ENCODE data around the gene MCAM. TPM values are rescaled to one million over a fixed set of nuclear protein-coding genes. Genes with fewer than 3 reads are reported as not detected.

MCAM gene
- total and polyA plus RNA-seq, 10 of the 15 experiments (the other 5 are each of a cell fraction or from before 2014, with no cell fraction given): 3.1 to 19.7 (median 9.3) TPM

DNA sequence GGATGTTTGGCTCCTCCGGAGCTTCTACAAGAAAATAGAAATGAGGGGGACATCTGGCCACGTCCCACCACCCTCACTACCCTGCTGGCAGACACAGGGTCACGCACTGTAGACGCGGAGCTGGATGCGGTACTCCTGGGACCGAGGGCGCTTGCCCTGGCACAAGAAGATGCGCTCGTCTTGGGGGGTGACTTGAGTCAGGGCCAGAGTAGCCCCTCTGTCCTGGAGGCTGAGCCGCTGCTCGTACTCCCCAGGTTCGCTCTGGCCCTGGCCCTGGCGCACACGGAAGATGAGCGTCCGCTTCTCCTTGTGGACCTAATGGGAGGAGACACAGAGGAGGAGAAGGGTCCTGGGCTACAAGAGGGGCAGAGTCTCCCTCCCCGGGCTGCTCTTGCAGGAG lies 2.2 kb downstream of the MCAM start:
- H3K36me3 ChIP-seq (ENCODE audit: control insufficient read depth in 2 of 2, insufficient read depth in 2 of 2, low read length in 1 of 2): peaks cover 0 to 8% of the 10 kb centered on the region in 2 experiments; a peak in 1 of 4 replicates
- POLR2A ChIA-PET: no interaction called here
- no peaks in the 10 kb centered on the region for H4K20me1 ChIP-seq (ENCODE audit: control insufficient read depth, insufficient read depth)
- no peaks in the 10 kb centered on the region for H3K79me2 ChIP-seq (ENCODE audit: control insufficient read depth, insufficient read depth, low read length)
- H3K4me2 ChIP-seq (ENCODE audit: control insufficient read depth, insufficient read depth): no peak overlapping the region; the same call in 1 of the 2 replicates
- CTCF ChIA-PET: interaction anchor here (1.2 to 2.8 kb wide), 3 partner anchors 9 to 24 kb away, joined by 4 to 11 read pairs (median 8); no protein-coding TSS in a partner anchor
- no peak overlapping the region for H3K9ac ChIP-seq (ENCODE audit: control insufficient read depth, insufficient read depth, low read length)
- no peak overlapping the region for H3K27ac ChIP-seq (ENCODE audit: control insufficient read depth, insufficient read depth)
- WGBS (ENCODE audit: insufficient coverage, insufficient replicate concordance, low lambda C conversion rate, missing lambda C conversion rate): 86% methylated on average over 18 of the region's 18 CpGs
- intact Hi-C loops (cut with micrococcal nuclease; ENCODE audit: unreplicated experiment): no loop called here
- RAD21 ChIA-PET (ENCODE audit: unreplicated experiment): interaction anchor here (0.6 to 2.1 kb wide), 5 partner anchors 8 to 146 kb away, joined by 3 to 4 read pairs (median 3); no protein-coding TSS in a partner anchor
- no peak overlapping the region for H2AFZ ChIP-seq (ENCODE audit: control insufficient read depth, low read depth, low read length)
- peaks cover 31% of the 10 kb centered on the region for H3K4me1 ChIP-seq (ENCODE audit: control insufficient read depth, insufficient read depth, low read length)
- in situ Hi-C loops (cut with MboI): no loop called here
- H3K9me3 ChIP-seq (replicated peaks; ENCODE audit: control insufficient read depth, insufficient read depth, low read length): no peaks in the 10 kb centered on the region
- H3K4me3 ChIP-seq: no peak overlapping the region
- no peak for DNase-seq (ENCODE audit: low read depth, low spot score)
- BruUV-seq (replicated peaks): no TSS peak
- FAIRE-seq: no peak
- H3K27me3 ChIP-seq (replicated peaks in 1 of 2; ENCODE audit: control insufficient read depth in 2 of 2, insufficient read depth in 2 of 2, low read length in 1 of 2): peaks cover 1 to 15% of the 10 kb centered on the region in 2 experiments; a peak in 3 of 4 replicates
- ATAC-seq: no peak
- SMC1A ChIA-PET (ENCODE audit: uncharacterized antibody, unreplicated experiment): interaction anchor here (0.5 to 1.6 kb wide), 4 partner anchors 8 to 51 kb away, joined by 3 read pairs; no protein-coding TSS in a partner anchor
- TF ChIP-seq RBBP5 (conservative IDR thresholded peaks at IDR 0.05) (no peak), POU2F2 (IDR thresholded peaks at IDR 0.05; ENCODE audit: borderline replicate concordance, low read depth, low read length) (no peak), NR2C1 (IDR thresholded peaks at IDR 0.05) (no peak), ZNF592 (IDR thresholded peaks at IDR 0.05) (no peak), ZNF207 (IDR thresholded peaks at IDR 0.05; ENCODE audit: borderline replicate concordance) (no peak), CHD2 (IDR thresholded peaks at IDR 0.05; ENCODE audit: borderline replicate concordance, low read depth, low read length) (no peak), ATF7 (IDR thresholded peaks at IDR 0.05; ENCODE audit: low read depth) (no peak), SIN3A (IDR thresholded peaks at IDR 0.05; ENCODE audit: low read depth, low read length) (no peak), TARDBP (IDR thresholded peaks at IDR 0.05; ENCODE audit: borderline replicate concordance) (no peak), SREBF2 (IDR thresholded peaks at IDR 0.05; ENCODE audit: low read length) (no peak), RELA (IDR thresholded peaks at IDR 0.05; ENCODE audit: borderline replicate concordance, partially characterized antibody) (no peak)
- TF ChIP-seq, protein P1, sequence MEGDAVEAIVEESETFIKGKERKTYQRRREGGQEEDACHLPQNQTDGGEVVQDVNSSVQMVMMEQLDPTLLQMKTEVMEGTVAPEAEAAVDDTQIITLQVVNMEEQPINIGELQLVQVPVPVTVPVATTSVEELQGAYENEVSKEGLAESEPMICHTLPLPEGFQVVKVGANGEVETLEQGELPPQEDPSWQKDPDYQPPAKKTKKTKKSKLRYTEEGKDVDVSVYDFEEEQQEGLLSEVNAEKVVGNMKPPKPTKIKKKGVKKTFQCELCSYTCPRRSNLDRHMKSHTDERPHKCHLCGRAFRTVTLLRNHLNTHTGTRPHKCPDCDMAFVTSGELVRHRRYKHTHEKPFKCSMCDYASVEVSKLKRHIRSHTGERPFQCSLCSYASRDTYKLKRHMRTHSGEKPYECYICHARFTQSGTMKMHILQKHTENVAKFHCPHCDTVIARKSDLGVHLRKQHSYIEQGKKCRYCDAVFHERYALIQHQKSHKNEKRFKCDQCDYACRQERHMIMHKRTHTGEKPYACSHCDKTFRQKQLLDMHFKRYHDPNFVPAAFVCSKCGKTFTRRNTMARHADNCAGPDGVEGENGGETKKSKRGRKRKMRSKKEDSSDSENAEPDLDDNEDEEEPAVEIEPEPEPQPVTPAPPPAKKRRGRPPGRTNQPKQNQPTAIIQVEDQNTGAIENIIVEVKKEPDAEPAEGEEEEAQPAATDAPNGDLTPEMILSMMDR (IDR thresholded peaks at IDR 0.05 in 2 of 3, conservative IDR thresholded peaks at IDR 0.05 in 1 of 3; ENCODE audit: control insufficient read depth in 2 of 3, extremely low read depth in 1 of 3, insufficient read depth in 1 of 3, low read depth in 3 of 3, low read length in 3 of 3): no peak
- TF ChIP-seq, protein P2, sequence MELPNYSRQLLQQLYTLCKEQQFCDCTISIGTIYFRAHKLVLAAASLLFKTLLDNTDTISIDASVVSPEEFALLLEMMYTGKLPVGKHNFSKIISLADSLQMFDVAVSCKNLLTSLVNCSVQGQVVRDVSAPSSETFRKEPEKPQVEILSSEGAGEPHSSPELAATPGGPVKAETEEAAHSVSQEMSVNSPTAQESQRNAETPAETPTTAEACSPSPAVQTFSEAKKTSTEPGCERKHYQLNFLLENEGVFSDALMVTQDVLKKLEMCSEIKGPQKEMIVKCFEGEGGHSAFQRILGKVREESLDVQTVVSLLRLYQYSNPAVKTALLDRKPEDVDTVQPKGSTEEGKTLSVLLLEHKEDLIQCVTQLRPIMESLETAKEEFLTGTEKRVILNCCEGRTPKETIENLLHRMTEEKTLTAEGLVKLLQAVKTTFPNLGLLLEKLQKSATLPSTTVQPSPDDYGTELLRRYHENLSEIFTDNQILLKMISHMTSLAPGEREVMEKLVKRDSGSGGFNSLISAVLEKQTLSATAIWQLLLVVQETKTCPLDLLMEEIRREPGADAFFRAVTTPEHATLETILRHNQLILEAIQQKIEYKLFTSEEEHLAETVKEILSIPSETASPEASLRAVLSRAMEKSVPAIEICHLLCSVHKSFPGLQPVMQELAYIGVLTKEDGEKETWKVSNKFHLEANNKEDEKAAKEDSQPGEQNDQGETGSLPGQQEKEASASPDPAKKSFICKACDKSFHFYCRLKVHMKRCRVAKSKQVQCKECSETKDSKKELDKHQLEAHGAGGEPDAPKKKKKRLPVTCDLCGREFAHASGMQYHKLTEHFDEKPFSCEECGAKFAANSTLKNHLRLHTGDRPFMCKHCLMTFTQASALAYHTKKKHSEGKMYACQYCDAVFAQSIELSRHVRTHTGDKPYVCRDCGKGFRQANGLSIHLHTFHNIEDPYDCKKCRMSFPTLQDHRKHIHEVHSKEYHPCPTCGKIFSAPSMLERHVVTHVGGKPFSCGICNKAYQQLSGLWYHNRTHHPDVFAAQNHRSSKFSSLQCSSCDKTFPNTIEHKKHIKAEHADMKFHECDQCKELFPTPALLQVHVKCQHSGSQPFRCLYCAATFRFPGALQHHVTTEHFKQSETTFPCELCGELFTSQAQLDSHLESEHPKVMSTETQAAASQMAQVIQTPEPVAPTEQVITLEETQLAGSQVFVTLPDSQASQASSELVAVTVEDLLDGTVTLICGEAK (IDR thresholded peaks at IDR 0.05; ENCODE audit: borderline replicate concordance): no peak

Measured in GM12878 (cell line).